GM13976 (cell line): ENCODE measurements around the gene KLHL26.
"Not testable (repeated sequence)": the region's sequence is repeated elsewhere in the genome, so short reads cannot be mapped to it uniquely, and the experiment has no call there.

Experiments
- DNase-seq: peaks from one replicate; pipeline ENCODE4 v3.0.0; 2012; ENCODE audit warnings: low spot score
- in situ Hi-C: fragments of 300-500 bp; cut with MboI; formaldehyde crosslinking; loops from one replicate; pipeline ENCODE4 v1.12.0; 2022; ENCODE audit warnings: low sequenced_read_pairs, mixed read lengths, inconsistent platforms; ENCODE audit not compliant: unreplicated experiment
- TF ChIP-seq, protein P1 (sequence below): IDR thresholded peaks from 2 replicates; pipeline ENCODE4 v1.5.1; 2012; ENCODE audit warnings: borderline replicate concordance, mild to moderate bottlenecking; ENCODE audit not compliant: insufficient read depth; ENCODE audit errors: extremely low read depth, missing control alignments, control extremely low read depth

KLHL26 gene

DNA sequence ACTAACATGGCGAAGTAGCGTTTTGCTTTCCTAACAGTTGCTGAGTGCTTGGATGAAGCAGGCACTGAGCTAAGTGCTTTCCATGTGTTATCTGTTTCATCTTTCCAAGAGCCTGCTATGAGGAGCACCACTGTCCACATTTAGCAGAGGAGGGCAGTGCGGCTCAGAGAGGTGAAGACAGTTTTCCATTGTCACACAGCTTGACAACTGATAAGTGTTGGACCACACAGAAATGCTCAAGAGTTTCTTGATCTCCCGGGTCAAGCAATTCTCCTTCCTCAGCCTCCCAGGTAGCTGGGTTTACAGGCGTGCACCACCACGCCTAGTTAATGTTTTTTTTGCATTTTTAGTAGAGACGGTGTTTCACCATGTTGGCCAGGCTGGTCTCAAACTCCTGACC, 39.9 kb downstream of the KLHL26 start:
- no peak for DNase-seq
- TF ChIP-seq, protein P1, sequence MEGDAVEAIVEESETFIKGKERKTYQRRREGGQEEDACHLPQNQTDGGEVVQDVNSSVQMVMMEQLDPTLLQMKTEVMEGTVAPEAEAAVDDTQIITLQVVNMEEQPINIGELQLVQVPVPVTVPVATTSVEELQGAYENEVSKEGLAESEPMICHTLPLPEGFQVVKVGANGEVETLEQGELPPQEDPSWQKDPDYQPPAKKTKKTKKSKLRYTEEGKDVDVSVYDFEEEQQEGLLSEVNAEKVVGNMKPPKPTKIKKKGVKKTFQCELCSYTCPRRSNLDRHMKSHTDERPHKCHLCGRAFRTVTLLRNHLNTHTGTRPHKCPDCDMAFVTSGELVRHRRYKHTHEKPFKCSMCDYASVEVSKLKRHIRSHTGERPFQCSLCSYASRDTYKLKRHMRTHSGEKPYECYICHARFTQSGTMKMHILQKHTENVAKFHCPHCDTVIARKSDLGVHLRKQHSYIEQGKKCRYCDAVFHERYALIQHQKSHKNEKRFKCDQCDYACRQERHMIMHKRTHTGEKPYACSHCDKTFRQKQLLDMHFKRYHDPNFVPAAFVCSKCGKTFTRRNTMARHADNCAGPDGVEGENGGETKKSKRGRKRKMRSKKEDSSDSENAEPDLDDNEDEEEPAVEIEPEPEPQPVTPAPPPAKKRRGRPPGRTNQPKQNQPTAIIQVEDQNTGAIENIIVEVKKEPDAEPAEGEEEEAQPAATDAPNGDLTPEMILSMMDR, result no peak
- in situ Hi-C loops, result no loop called here

DNA sequence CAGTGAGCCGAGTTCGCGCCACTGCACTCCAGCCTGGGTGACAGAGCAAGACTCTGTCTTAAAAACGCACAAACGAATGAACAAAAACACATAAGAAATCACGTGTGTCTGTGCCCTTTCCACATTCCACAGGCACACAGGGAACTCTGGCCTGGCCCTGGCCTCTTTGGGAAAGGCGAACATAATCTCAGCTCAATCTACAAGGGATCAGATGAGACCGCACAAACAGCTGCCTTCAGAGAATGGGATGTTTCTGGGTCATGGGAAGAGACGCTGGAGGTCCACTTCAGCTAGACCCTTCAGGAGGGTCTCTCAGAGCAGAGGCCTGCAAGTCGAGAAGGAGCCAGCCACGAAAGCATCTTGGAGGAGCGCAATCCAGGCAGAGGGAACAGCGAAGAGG, 40.3 kb downstream of the KLHL26 start:
- no peak for DNase-seq
- TF ChIP-seq, protein P1, result no peak
- in situ Hi-C loops, result no loop called here

GRCh38 chr19:18680148-18680547, 43.3 kb downstream of the KLHL26 start:
- in situ Hi-C loops, DNase-seq: not testable (repeated sequence)

DNA sequence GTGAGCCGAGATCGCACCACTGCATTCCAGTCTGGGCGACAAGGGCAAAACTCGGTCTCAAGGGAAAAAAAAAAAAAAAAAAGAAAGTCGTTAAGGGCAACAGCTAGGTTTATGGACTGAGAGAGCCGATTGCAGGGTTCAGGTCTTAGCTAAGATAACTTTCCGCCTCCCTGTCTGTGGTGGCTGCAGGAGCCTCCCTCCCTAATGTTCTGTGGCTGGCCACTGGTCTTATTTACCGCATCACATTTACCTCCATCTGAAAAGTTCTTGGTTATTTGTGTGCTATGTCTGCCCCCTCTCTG, 45.9 kb downstream of the KLHL26 start:
- no peak for DNase-seq
- TF ChIP-seq, protein P1, result no peak

DNA sequence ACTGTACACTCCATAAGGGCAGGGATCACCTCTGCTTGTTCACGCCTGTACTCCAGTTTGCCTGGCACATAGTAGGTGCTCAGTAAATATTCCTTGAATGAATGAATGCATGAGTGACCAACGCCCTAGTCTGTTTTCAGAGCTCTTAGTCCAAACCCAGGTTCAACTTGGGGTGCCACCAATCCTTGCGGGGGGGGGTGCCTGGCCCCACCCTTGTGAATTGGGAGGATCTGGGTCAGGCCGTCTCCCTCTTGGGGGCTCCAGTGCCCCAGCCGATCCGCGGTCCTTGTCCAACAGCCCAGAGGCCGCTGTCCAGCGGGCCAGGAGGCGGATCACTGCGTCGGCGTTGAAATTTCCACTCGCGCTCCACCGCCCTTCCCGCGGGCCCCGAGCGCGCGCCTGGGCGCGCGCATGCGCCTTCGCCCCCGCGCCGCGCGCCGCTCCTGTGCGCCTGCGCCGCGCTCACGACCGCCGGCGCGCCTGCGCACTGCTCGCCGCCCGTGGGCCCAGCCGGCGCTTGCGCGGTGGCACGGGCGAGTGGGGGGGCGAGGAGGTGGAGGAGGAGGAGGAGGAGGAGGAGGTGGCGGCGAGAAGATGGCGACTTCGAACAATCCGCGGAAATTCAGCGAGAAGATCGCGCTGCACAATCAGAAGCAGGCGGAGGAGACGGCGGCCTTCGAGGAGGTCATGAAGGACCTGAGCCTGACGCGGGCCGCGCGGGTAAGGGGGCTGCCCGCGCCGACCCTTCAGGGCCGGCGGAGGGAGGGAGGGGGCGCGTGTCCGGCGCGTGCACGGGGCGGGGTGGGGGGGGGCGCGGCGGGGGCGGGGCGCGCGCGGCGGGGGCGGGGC, 46.5 kb downstream of the KLHL26 start, which contains the start of gene CRTC1:
Gene CRTC1 (plus strand): TSS at position 572 of the 849 bp plus-strand sequence. CDS start 23 bp downstream, at position 595.
- TF ChIP-seq, protein P1, result no peak
- in situ Hi-C loops, result no loop called here

More for the DNA sequence above, 45.9 kb downstream of the KLHL26 start:
- in situ Hi-C loops, result no loop called here

DNA sequence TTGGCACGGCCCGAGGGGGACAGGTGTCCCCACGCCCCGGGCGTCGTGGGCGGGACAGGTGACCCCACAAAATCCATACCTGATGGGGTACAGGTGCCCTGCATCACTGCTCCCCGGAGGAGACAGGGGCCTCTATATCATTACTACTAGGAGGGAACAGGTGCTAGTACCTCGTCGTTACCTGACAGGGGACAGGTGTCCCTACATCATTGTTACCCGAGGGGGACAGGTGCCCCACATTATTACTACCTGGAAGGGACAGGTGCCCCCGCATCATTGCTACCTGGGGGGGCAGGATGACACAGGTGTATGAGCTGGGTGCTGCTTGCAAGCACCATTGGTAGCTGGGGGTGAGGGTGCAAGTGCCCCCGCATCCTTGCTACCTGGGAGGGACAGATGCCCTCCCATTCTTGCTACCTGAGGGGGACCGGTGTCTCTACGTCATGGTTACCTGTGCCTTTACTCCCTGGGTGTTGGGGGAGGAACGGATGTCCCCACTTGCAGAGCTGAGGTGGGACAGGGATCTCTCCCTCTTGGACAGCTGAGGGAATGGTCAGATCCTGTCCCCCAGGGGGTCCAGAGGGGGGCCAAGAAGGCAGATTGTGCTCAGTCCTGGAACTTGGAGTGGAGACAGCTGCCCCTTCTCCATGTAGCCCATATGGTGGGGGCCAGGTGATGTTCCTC, 47.3 kb downstream of the KLHL26 start:
- no peak for DNase-seq
- in situ Hi-C loops, result no loop called here
- TF ChIP-seq, protein P1, result no peak

More for the DNA sequence above, 46.5 kb downstream of the KLHL26 start, which contains the start of gene CRTC1:
- DNase-seq, result peak; percentile 98

DNA sequence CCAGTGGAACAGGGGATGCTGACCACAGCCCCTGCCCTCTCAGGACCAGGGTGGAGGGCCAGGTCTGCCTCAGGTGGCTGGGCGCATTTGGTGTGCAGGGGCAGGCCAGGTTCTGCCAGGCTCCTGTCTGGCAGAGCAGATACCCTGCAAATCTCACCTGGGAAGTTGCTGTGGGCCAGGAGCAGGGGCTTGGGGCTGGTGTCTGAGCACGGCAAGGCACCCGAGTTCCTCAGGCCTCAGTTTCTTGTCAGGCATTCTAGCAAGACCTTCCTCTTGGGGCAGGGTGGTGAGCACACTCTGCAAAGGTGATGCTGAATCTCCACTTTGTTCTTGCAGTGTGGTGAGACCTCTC, 47.8 kb downstream of the KLHL26 start:
- in situ Hi-C loops, result no loop called here
- no peak for DNase-seq
- TF ChIP-seq, protein P1, result no peak
